ENCODE data around the gene OBSL1. TPM values are rescaled to one million over a fixed set of nuclear protein-coding genes. Genes with fewer than 3 reads are reported as not detected.

The OBSL1 gene
- polyA plus RNA-seq, 3 donors, result 0.09 TPM; not detected in 2

GRCh38 chr2:219524817-219525216, 46.5 kb downstream of the OBSL1 start:
- H3K9me3 ChIP-seq (replicated peaks in 1 of 2; ENCODE audit: control insufficient read depth in 1 of 2, insufficient read depth in 1 of 2, low read length in 2 of 2), result peaks cover 0 to 14% of the 10 kb centered on the region in 2 donors
- no CpG with 5 or more reads among the region's 2 CpGs for WGBS (ENCODE audit: insufficient coverage)
- no peak overlapping the region for H3K27ac ChIP-seq (ENCODE audit: low read depth in 1 of 2, low read length in 2 of 2)
- H3K4me2 ChIP-seq (replicated peaks; ENCODE audit: extremely low read depth, low read length, poor library complexity, severe bottlenecking), result no peak overlapping the region
- no peak for DNase-seq
- H3K4me1 ChIP-seq (ENCODE audit: control insufficient read depth in 1 of 2, insufficient read depth in 2 of 2, low read length in 2 of 2), result no peaks in the 10 kb centered on the region
- peaks cover 79 to 97% (median 88%) of the 10 kb centered on the region in 3 donors for H3K27me3 Mint-ChIP-seq (ENCODE audit: low read depth in 3 of 3)
- H3K36me3 Mint-ChIP-seq, result peaks cover 0 to 6% of the 10 kb centered on the region in 2 donors
- no peak overlapping the region for H3K4me3 Mint-ChIP-seq
- H3K79me2 ChIP-seq (ENCODE audit: insufficient read depth, low read length), result no peaks in the 10 kb centered on the region
- no peak overlapping the region for H3K27ac Mint-ChIP-seq
- no peaks in the 10 kb centered on the region for H3K36me3 ChIP-seq (replicated peaks in 1 of 2; ENCODE audit: control insufficient read depth in 1 of 2, insufficient read depth in 2 of 2, low read length in 2 of 2)
- peaks cover 52 to 83% of the 10 kb centered on the region in 2 donors for H3K27me3 ChIP-seq (ENCODE audit: control insufficient read depth in 2 of 2, insufficient read depth in 2 of 2, low read length in 2 of 2)
- H3K4me1 Mint-ChIP-seq, result peaks cover 2% of the 10 kb centered on the region
- TF ChIP-seq CTCF (IDR thresholded peaks at IDR 0.05), result no peak
- no peak overlapping the region for H3K9ac ChIP-seq (ENCODE audit: insufficient read depth, low read length, poor library complexity, severe bottlenecking)
- peaks cover 0 to 9% (median 2%) of the 10 kb centered on the region in 7 donors for H3K9me3 Mint-ChIP-seq
- H2AFZ ChIP-seq (ENCODE audit: insufficient read depth, low read depth, low read length, poor library complexity, severe bottlenecking), result no peak overlapping the region
- H3K4me3 ChIP-seq (replicated peaks in 1 of 3; ENCODE audit: low read depth in 2 of 3, low read length in 3 of 3), result no peak overlapping the region
- H4K20me1 ChIP-seq (ENCODE audit: insufficient read depth, low read length), result no peaks in the 10 kb centered on the region
- intact Hi-C loops (cut with micrococcal nuclease), result loop anchor here in 1 of 2 donors (5.0 kb wide), 2 partner anchors 33 to 63 kb away; no protein-coding TSS in a partner anchor

DNA sequence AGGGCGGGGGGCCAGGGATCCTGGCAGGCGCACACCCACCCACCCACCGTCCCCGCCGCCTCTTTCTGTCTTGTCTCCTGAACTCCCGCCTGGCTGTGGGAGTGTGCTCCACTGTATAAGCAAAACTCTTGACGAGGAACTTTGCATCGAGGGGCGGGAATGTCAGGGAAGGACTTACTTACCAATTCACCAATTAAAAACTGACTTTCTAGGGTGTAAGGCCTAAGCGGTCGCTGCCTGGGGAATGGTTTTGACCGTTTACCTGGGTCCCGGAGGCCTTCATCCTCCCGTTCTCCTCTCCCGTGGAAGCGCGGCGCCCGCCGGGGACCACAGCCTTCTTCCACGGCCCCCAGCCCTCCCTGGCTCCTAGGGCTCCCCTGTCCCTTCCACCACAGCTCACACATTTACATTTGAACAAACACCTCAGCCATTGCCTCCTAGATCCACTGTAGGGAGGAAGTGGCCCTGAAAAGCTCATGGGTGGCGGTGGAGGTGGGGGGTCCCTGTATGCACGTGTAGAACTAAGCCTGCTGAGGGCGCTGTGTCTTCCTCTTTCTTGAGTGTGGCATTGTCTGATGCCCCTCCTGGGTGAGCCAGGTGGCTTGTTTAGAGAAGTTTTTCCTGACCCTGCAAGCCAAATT, 48.2 kb downstream of the OBSL1 start:
- Mint-ChIP-seq H3K4me1 (peaks cover 2% of the 10 kb centered on the region), H3K4me3 (peak overlapping the region in 1 of 2 donors; percentile 82), H3K27ac (no peak overlapping the region), H3K9me3 (peaks cover 0 to 7% (median 2%) of the 10 kb centered on the region in 7 donors), H3K27me3 (ENCODE audit: low read depth in 3 of 3) (peaks cover 63 to 87% (median 78%) of the 10 kb centered on the region in 3 donors), H3K36me3 (peaks cover 0 to 6% of the 10 kb centered on the region in 2 donors)
- Histone ChIP-seq H3K4me2 (replicated peaks; ENCODE audit: extremely low read depth, low read length, poor library complexity, severe bottlenecking) (no peak overlapping the region), H2AFZ (ENCODE audit: insufficient read depth, low read depth, low read length, poor library complexity, severe bottlenecking) (no peak overlapping the region), H3K9me3 (replicated peaks in 1 of 2; ENCODE audit: control insufficient read depth in 1 of 2, insufficient read depth in 1 of 2, low read length in 2 of 2) (peaks cover 0 to 14% of the 10 kb centered on the region in 2 donors), H3K9ac (ENCODE audit: insufficient read depth, low read length, poor library complexity, severe bottlenecking) (no peak overlapping the region), H3K79me2 (ENCODE audit: insufficient read depth, low read length) (no peaks in the 10 kb centered on the region), H3K27me3 (ENCODE audit: control insufficient read depth in 2 of 2, insufficient read depth in 2 of 2, low read length in 2 of 2) (peaks cover 43 to 76% of the 10 kb centered on the region in 2 donors), H3K36me3 (replicated peaks in 1 of 2; ENCODE audit: control insufficient read depth in 1 of 2, insufficient read depth in 2 of 2, low read length in 2 of 2) (no peaks in the 10 kb centered on the region), H4K20me1 (ENCODE audit: insufficient read depth, low read length) (no peaks in the 10 kb centered on the region), H3K4me3 (replicated peaks in 1 of 3; ENCODE audit: low read depth in 2 of 3, low read length in 3 of 3) (no peak overlapping the region), H3K27ac (ENCODE audit: low read depth in 1 of 2, low read length in 2 of 2) (no peak overlapping the region), H3K4me1 (ENCODE audit: control insufficient read depth in 1 of 2, insufficient read depth in 2 of 2, low read length in 2 of 2) (no peaks in the 10 kb centered on the region)
- no peak for DNase-seq
- 12% methylated on average over 9 of the region's 24 CpGs for WGBS (ENCODE audit: insufficient coverage)
- no peak for TF ChIP-seq CTCF (IDR thresholded peaks at IDR 0.05)
- intact Hi-C loops (cut with micrococcal nuclease), result no loop called here

Data from CD14-positive monocyte (primary cell).